Urinary bladder (tissue), 4 donors: ENCODE measurements around the gene NCR2. TPM values are rescaled to one million over a fixed set of nuclear protein-coding genes. Genes with fewer than 3 reads are reported as not detected.

Experiments
- DNase-seq: peaks from one replicate; pipeline ENCODE4 v3.0.0-alpha.2; 2015; ENCODE audit errors: extremely low spot score
- H3K27ac ChIP-seq: one replicate; pipeline ENCODE4 v1.5.1; 2013; ENCODE audit warnings: low read depth, mild to moderate bottlenecking, moderate library complexity
- H3K36me3 ChIP-seq: one replicate; pipeline ENCODE4 v1.6.1; 2013; ENCODE audit warnings: mild to moderate bottlenecking, moderate library complexity; ENCODE audit not compliant: insufficient read depth
- H3K4me1 ChIP-seq: one replicate; pipeline ENCODE4 v1.6.1; 2013; ENCODE audit warnings: mild to moderate bottlenecking, moderate library complexity; ENCODE audit not compliant: insufficient read depth
- H3K4me3 ChIP-seq: one replicate; pipeline ENCODE4 v1.5.1; 2013; ENCODE audit warnings: low read depth, low read length
- WGBS: extraction: QIAGEN DNeasy Blood & Tissue Kit; methylation state at CpG from one replicate; pipeline ENCODE4 v1.1.7; 2013; 5-methylcytosine and 5-hydroxymethylcytosine counted together
- polyA plus RNA-seq: library from polyadenylated mRNA; stranded (reverse); fragments of 200-250 nt; gene quantifications from one replicate; pipeline ENCODE4 v1.2.3, GENCODE V29; 2013
- total RNA-seq: library from RNA; depleted of rRNA; stranded (reverse); fragments of >200 nt; gene quantifications from one replicate; pipeline ENCODE4 v1.2.3, GENCODE V29; 2014
- donor health status: healthy with polysubstance abuse.
- donor health status: healthy.

NCR2 gene
- total and polyA plus RNA-seq, 2 donors, result not detected

- DNase-seq, result no peak
- Histone ChIP-seq H3K36me3 (no peaks in the 10 kb centered on the region), H3K27ac (no peak overlapping the region), H3K4me3 (no peak overlapping the region), H3K4me1 (no peaks in the 10 kb centered on the region)
- WGBS, result 68% methylated on average over 4 of the region's 4 CpGs
These were observed 20.5 kb downstream of the NCR2 start for GRCh38 chr6:41355952-41356351.

DNA sequence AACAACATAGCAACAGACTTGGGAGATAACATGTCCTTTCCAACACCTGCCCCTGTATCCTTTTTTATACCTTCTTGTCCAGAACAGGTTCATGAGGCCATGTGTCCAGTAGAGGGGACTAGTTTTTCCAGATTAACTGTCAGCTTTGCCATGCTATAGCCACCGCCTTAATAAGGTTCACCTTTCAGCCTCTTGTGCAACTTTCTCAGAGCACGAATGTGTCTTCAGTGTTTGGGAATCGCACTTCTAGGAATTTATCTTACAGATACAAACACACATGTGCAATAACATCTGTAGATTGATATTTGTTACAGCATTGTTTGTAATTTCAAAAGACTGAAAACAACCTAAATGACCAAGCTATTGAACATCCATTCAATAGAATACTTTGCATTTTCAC is 21.4 kb downstream of the NCR2 start:
- no peak overlapping the region for H3K4me3 ChIP-seq
- 86% methylated on average over 3 of the region's 3 CpGs for WGBS
- DNase-seq, result no peak
- no peaks in the 10 kb centered on the region for H3K36me3 ChIP-seq
- H3K27ac ChIP-seq, result no peak overlapping the region
- no peaks in the 10 kb centered on the region for H3K4me1 ChIP-seq

DNA sequence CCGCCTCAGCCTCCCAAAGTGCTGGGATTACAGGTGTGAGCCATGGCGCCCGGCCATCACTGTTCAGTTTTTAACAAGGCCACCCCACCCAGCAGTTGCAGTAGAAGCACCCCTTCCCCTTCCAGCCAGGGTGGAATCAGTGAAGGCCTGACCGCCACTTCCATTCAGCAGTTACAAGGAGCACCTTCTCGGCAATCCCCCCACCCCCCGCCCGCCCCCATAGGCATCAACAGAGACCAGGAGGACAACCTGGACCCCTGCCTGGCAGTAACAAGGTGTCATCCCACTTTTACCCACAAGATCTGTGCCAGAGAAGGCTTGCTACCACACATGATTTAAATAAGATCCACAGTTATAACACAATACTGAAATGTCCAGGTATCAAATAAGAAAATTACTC is 23.1 kb downstream of the NCR2 start:
- H3K36me3 ChIP-seq, result no peaks in the 10 kb centered on the region
- H3K4me1 ChIP-seq, result no peaks in the 10 kb centered on the region
- H3K27ac ChIP-seq, result no peak overlapping the region
- WGBS, result 89% methylated on average over 7 of the region's 7 CpGs
- no peak for DNase-seq
- H3K4me3 ChIP-seq, result no peak overlapping the region

DNA sequence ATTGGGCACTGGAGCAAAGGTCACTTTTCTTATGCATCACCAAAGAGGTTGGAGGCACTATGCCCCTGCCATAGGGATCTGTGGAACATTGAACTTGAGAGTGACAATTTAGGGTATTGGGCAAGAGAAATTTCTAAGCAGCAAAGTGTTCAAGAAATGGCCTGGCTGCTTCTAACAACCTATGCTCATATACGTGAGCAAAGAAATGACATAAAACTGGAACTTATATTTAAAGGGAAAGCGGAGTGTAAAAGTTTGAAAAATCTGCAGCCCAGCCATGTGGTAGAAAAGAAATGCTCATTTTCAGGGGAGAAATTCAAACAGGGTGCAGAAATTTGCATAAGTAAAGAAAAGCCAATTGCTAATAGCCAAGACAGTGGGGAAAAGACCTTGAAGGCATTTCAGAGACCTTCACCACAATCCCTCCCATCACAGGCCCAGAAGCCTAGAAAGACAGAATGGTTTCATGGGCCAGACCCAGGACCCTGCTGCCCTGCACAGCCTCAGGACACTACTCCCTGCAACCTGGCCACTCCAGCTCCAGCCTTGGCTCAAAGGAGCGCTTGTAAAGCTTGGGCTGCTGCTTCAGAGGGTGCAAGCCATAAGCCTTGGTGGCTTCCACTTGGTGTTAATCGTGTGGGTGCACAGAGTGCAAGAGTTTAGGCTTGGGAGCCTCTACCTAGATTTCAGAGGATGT is 24.4 kb downstream of the NCR2 start:
- Histone ChIP-seq H3K36me3 (no peaks in the 10 kb centered on the region), H3K4me1 (no peaks in the 10 kb centered on the region), H3K27ac (no peak overlapping the region), H3K4me3 (no peak overlapping the region)
- WGBS, result 75% methylated on average over 4 of the region's 4 CpGs
- no peak for DNase-seq

DNA sequence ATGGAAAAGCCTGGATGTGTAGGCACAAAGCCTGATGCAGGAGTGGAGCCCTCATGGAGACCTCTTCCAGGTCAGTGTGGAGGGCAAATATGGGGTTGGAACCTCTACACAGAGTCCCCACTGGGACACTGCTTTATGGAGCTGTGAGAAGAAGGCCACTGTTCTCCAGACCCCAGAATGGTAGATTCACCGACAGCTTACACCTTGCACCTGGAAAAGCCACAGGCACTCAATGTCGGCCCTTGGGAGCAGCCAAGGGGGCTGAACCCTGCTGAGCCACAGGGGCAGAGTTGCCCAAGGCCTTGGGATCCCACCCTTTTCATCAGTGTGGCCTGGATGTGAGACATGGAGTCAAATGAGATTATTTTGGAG is 24.9 kb downstream of the NCR2 start:
- Histone ChIP-seq H3K4me3 (no peak overlapping the region), H3K27ac (no peak overlapping the region), H3K36me3 (no peaks in the 10 kb centered on the region), H3K4me1 (no peaks in the 10 kb centered on the region)
- no peak for DNase-seq
- 74% methylated on average over 2 of the region's 2 CpGs for WGBS

DNA sequence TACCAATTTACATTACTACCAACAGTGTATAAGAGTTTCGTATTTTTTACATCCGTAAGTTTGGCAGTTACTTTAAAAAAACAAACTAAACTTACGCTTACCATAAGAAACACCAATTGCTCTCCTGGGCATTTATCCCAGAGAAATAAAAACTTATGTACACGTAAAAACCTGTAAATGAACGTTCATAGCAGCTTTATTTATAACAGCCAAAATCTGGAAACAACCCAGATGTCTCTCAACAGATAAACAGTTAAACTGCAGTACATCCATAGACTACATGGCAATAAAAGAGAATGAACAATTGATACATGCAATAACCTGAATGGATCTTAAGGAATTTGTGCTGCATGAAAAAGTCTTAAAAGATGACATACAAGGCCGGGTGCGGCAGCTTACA is 30.7 kb downstream of the NCR2 start:
- DNase-seq, result no peak
- no peaks in the 10 kb centered on the region for H3K4me1 ChIP-seq
- H3K27ac ChIP-seq, result no peak overlapping the region
- 33% methylated on average over 7 of the region's 7 CpGs for WGBS
- H3K4me3 ChIP-seq, result no peak overlapping the region
- H3K36me3 ChIP-seq, result no peaks in the 10 kb centered on the region

- Histone ChIP-seq H3K4me3 (no peak overlapping the region), H3K36me3 (no peaks in the 10 kb centered on the region), H3K27ac (no peak overlapping the region), H3K4me1 (no peaks in the 10 kb centered on the region)
- 83% methylated on average over 3 of the region's 3 CpGs for WGBS
- DNase-seq, result no peak
These were observed 31.7 kb downstream of the NCR2 start for GRCh38 chr6:41367061-41367460.

DNA sequence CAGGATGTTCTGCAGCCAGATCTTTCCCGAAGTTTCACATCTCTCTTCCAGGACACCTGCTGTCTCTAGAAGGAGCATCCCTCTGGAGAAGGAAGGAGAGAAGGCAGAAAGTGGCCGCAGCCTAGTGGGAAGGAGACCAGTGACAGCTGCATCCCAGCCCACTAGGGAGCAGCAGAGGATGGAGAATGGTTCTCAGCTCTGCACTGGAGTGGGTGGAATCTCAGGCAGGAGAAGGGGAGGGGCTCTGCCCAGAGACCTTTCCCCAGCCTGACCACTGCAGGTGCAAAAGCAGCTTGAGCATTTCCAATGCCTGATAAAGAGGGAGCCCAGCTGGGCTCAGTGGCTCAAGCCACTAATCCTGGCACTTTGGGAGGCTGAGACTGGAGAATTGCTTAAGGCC is 32.3 kb downstream of the NCR2 start:
- no peak for DNase-seq
- H3K36me3 ChIP-seq, result no peaks in the 10 kb centered on the region
- 2% methylated on average over 2 of the region's 2 CpGs for WGBS
- H3K4me3 ChIP-seq, result no peak overlapping the region
- no peak overlapping the region for H3K27ac ChIP-seq
- H3K4me1 ChIP-seq, result no peaks in the 10 kb centered on the region

DNA sequence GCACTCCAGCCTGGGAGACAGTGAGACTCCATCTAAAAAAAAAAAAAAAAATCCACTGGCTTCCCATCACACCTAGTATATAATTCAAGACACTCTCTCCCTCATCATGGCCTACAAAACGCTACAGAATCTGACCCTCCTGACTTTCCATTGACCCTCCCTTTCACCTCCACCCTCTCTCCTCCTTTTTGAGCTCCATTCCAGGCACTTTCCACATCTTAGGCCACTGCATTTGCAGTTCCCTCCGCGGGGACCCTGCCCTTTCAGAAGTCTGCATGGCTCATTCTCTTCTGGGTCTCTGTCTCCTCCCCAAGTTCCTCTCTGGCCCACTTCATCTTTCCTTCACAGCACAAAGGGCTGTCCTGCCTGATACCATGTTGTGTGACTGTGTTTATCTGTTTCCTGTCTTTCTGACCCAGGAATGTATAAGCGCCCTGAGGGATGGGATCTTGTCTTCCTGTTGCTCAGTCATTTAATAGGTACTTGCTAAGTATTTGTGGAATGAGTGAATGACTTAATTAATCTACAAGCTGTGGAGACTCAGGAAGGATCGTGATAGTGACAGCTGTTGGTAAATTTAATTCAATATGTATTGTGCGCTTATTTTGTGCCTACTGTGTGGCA is 35.2 kb downstream of the NCR2 start:
- Histone ChIP-seq H3K4me1 (peaks cover 1% of the 10 kb centered on the region), H3K36me3 (no peaks in the 10 kb centered on the region), H3K27ac (no peak overlapping the region), H3K4me3 (no peak overlapping the region)
- DNase-seq, result no peak
- 78% methylated on average over 6 of the region's 6 CpGs for WGBS

GRCh38 chr6:41371461-41371991 is 36.1 kb downstream of the NCR2 start:
- Histone ChIP-seq H3K4me1 (peaks cover 1% of the 10 kb centered on the region), H3K36me3 (no peaks in the 10 kb centered on the region), H3K27ac (no peak overlapping the region), H3K4me3 (no peak overlapping the region)
- WGBS, result 7% methylated on average over 39 of the region's 39 CpGs
- no peak for DNase-seq

- Histone ChIP-seq H3K36me3 (no peaks in the 10 kb centered on the region), H3K4me1 (peaks cover 1% of the 10 kb centered on the region), H3K4me3 (no peak overlapping the region), H3K27ac (no peak overlapping the region)
- no peak for DNase-seq
- WGBS, result 6% methylated on average over 42 of the region's 42 CpGs
These were observed 36.8 kb downstream of the NCR2 start for GRCh38 chr6:41371992-41372831.

GRCh38 chr6:41372832-41373626 is 37.6 kb downstream of the NCR2 start:
- DNase-seq, result no peak
- Histone ChIP-seq H3K4me1 (peaks cover 1% of the 10 kb centered on the region), H3K36me3 (no peaks in the 10 kb centered on the region), H3K4me3 (no peak overlapping the region), H3K27ac (no peak overlapping the region)
- 2% methylated on average over 81 of the region's 81 CpGs for WGBS

DNA sequence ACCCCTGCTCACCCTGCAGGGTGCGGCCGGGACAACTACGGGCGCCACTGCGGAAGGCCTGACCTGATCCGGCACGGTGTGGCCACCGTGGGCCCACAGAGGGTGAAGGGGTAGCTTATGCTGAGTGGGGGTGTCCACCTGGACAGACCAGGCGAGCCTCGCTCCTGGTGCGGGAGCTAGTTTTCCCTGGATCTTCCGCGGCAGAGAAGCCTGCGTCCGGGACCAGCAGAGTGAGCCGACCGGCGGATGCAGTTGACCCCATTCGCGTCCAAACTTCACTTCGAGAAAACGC is 38.2 kb downstream of the NCR2 start:
- Histone ChIP-seq H3K36me3 (no peaks in the 10 kb centered on the region), H3K4me1 (peaks cover 1% of the 10 kb centered on the region), H3K4me3 (no peak overlapping the region), H3K27ac (no peak overlapping the region)
- WGBS, result 8% methylated on average over 22 of the region's 22 CpGs
- DNase-seq, result no peak
